Measurements from ENCODE around the gene RNF213. TPM values are rescaled to one million over a fixed set of nuclear protein-coding genes. Genes with fewer than 3 reads are reported as not detected.
A peak's percentile ranks its signal among the peaks of the same experiment; 100 is the strongest.

Gene RNF213
- total and polyA plus RNA-seq, 12 donors: 51.1 to 182 (median 122) TPM

DNA sequence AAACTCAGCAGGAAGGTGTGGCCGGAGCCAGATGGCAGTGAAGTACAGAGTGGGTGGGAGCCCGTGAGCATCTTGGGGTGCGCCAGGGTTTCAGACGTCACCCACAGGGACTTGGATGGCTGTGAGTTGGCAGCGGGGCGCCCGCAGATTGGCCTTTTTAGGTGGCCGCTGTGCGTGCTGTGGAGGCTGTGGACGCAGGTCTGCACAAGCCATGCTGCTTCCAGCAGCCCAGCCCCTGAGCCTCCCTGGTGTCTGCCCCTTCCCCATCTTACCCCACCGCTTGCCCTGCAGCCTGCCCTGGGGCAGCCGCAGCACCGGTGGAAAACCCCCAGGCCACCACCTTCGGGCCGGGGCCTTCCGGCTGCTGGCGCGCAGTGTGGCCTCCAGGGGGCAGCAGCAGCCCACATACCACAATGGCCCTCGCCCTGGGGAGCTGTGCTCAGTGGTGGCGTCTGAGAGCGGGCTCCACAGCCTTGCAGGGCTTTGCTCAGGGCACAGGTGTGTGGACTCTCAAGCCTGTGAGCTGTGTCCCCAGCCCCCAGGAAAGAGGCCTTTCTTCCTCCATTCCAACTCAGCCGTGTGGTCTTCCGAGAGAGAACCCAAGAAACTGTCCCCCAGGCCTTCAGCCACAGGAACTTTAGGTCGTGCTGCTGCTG lies 166.1 kb downstream of the RNF213 start:
- H3K4me3 ChIP-seq: no peak overlapping the region
- TF ChIP-seq POLR2A (IDR thresholded peaks at IDR 0.05) (no peak), CTCF (IDR thresholded peaks at IDR 0.05) (peak; percentile 94 to 99 (median 98))
- peaks cover 0 to 12% of the 10 kb centered on the region in 2 donors for H3K4me1 ChIP-seq (replicated peaks in 1 of 2)
- no peaks in the 10 kb centered on the region for H3K9me3 ChIP-seq (replicated peaks in 1 of 3)
- H3K36me3 ChIP-seq (replicated peaks in 1 of 2): no peaks in the 10 kb centered on the region
- no peaks in the 10 kb centered on the region for H3K27me3 ChIP-seq
- peak; percentile 75 to 88 (median 81) for DNase-seq
- intact Hi-C loops (cut with DNase I): loop anchor here (2.0 to 10.0 kb wide), 6 partner anchors 46 to 556 kb away; no protein-coding TSS in a partner anchor
- H3K27ac ChIP-seq: no peak overlapping the region
- 25 to 69% (median 50%) methylated on average over 10 to 24 of the region's 24 CpGs for WGBS, 4 donors

DNA sequence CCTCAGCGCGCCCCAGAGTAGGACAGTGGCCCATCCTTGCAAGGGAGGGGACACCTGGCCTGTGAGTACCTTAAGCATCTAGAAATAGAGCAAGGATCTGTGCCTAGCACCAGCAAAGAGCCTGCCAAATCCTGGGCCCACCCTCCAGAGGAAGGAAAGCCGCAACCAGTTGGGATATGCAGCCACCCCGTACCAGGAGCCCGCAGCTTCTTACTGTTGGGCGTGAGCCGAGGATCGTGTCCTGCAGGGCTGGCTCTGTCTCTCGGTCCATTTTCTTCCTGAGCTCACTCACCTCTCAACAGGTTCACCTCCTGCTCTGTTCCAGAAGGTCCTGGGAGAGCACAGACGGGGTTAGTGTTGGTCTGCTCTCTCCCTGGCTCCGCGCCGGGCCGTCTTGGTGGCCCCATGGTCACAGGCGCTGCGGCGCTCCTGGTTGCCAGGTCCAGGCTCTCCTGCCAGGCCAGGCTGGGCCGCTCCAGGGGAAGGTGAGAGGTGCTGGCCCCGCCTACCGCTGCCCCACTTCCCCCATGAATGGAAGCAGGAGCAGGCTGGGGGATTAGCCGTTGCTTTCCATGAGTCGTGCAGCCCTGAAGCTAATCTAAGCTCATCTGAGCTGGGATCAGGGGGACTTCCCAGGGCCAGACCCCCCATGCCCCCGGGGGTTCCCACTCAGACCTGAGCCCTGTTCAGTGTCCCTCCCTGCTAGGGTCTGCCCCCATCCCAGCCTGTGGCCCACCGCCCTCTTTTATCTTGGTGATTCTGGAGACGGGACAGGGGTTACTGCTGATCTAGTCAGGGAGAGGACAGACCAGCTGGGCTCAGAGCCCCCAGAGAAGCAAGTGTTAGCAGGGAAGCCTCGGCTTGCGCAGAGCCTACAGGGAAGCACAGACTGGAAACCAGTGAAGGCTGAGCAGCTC lies 167.0 kb downstream of the RNF213 start:
- Histone ChIP-seq H3K4me1 (replicated peaks in 1 of 2) (peaks cover 0 to 12% of the 10 kb centered on the region in 2 donors), H3K27ac (no peak overlapping the region), H3K9me3 (replicated peaks in 1 of 3) (no peaks in the 10 kb centered on the region), H3K4me3 (no peak overlapping the region), H3K27me3 (no peaks in the 10 kb centered on the region), H3K36me3 (replicated peaks in 1 of 2) (no peaks in the 10 kb centered on the region)
- TF ChIP-seq POLR2A (IDR thresholded peaks at IDR 0.05) (no peak), CTCF (IDR thresholded peaks at IDR 0.05) (no peak)
- 79 to 89% (median 86%) methylated on average over 10 to 27 of the region's 27 CpGs for WGBS, 4 donors
- no peak for DNase-seq
- intact Hi-C loops (cut with DNase I): loop anchor here (2.0 to 10.0 kb wide), 6 partner anchors 45 to 555 kb away; no protein-coding TSS in a partner anchor

DNA sequence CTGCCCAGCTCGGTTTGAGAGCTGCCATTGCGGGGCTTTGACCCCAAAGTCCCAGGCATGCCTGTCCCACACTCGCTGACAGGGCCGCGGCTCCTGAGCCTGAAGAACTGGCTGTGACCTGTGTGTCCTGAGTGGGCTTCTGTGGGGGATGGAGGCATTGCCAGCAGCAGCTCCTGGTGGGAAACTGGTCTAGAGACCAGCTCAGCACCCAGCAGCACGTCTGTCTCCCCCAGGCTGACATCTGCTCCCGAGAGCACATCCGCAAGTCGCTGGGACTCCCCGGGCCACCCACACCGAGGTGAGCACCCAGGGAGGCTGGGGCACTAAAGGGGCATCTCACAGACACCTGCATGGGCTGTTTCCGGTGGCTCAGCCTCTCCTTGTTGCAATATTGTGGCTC lies 167.7 kb downstream of the RNF213 start:
- intact Hi-C loops (cut with DNase I): loop anchor here (5.0 to 10.0 kb wide), 4 partner anchors 44 to 554 kb away; no protein-coding TSS in a partner anchor

More for the DNA sequence above, 167.7 kb downstream of the RNF213 start:
- TF ChIP-seq POLR2A (IDR thresholded peaks at IDR 0.05) (no peak), CTCF (IDR thresholded peaks at IDR 0.05) (no peak)
- Histone ChIP-seq H3K27me3 (no peaks in the 10 kb centered on the region), H3K4me3 (no peak overlapping the region), H3K9me3 (replicated peaks in 1 of 3) (no peaks in the 10 kb centered on the region), H3K27ac (no peak overlapping the region), H3K36me3 (replicated peaks in 1 of 2) (no peaks in the 10 kb centered on the region), H3K4me1 (replicated peaks in 1 of 2) (peaks cover 0 to 12% of the 10 kb centered on the region in 2 donors)
- 88 to 96% (median 90%) methylated on average over 9 to 12 of the region's 12 CpGs for WGBS, 4 donors
- no peak for DNase-seq

All from adrenal gland (tissue), 12 donors.